ENCODE data around the gene PHF14.

- no peak for TF ChIP-seq REST (IDR thresholded peaks at IDR 0.05; ENCODE audit: borderline replicate concordance)
- no peak for TF ChIP-seq POLR2AphosphoS5 (IDR thresholded peaks at IDR 0.05)
- TF ChIP-seq, protein P1, sequence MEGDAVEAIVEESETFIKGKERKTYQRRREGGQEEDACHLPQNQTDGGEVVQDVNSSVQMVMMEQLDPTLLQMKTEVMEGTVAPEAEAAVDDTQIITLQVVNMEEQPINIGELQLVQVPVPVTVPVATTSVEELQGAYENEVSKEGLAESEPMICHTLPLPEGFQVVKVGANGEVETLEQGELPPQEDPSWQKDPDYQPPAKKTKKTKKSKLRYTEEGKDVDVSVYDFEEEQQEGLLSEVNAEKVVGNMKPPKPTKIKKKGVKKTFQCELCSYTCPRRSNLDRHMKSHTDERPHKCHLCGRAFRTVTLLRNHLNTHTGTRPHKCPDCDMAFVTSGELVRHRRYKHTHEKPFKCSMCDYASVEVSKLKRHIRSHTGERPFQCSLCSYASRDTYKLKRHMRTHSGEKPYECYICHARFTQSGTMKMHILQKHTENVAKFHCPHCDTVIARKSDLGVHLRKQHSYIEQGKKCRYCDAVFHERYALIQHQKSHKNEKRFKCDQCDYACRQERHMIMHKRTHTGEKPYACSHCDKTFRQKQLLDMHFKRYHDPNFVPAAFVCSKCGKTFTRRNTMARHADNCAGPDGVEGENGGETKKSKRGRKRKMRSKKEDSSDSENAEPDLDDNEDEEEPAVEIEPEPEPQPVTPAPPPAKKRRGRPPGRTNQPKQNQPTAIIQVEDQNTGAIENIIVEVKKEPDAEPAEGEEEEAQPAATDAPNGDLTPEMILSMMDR (IDR thresholded peaks at IDR 0.05; ENCODE audit: poor library complexity, severe bottlenecking), result no peak
- TF ChIP-seq EZH2 (IDR thresholded peaks at IDR 0.05; ENCODE audit: borderline replicate concordance, insufficient read depth, low read length, poor library complexity, severe bottlenecking), result no peak
- TF ChIP-seq EP300 (conservative IDR thresholded peaks at IDR 0.05; ENCODE audit: poor library complexity, severe bottlenecking), result no peak
- TF ChIP-seq TAF1 (IDR thresholded peaks at IDR 0.05; ENCODE audit: low read depth), result no peak
Observed at GRCh38 chr7:10924370-10924769, 49.3 kb upstream of the PHF14 start.
